Hematopoietic multipotent progenitor cell treated with erythropoietin and hydrocortisone succinate and interleukin-3 and kit ligand, for 8 days (in vitro differentiated cells): ENCODE data around the gene LMBR1.
"Not testable (repeated sequence)": the region's sequence is repeated elsewhere in the genome, so short reads cannot be mapped to it uniquely, and the experiment has no call there.

ENCODE experiments used
- DNase-seq: peaks from one replicate; pipeline ENCODE4 v3.0.0-alpha.2; 2015

Gene LMBR1

GRCh38 chr7:156650042-156650441 is 242.9 kb downstream of the LMBR1 start:
- peak; percentile 37 for DNase-seq

GRCh38 chr7:156647330-156647729 is 245.7 kb downstream of the LMBR1 start:
- not testable (repeated sequence) for DNase-seq

GRCh38 chr7:156642306-156643045 is 250.5 kb downstream of the LMBR1 start:
- DNase-seq, result no peak

GRCh38 chr7:156640949-156641485 is 252.0 kb downstream of the LMBR1 start:
- DNase-seq, result peak; percentile 58

GRCh38 chr7:156640257-156640948 is 252.6 kb downstream of the LMBR1 start, which contains the start of gene RNF32:
Gene RNF32 (plus strand): TSS chr7:156640774. CDS start chr7:156643878, 3,104 bp downstream.
- DNase-seq, result peak; percentile 89

- no peak for DNase-seq
Measured at GRCh38 chr7:156639426-156640256, 253.3 kb downstream of the LMBR1 start.

- peak; percentile 24 for DNase-seq
Measured at GRCh38 chr7:156638443-156639077, 254.4 kb downstream of the LMBR1 start.

GRCh38 chr7:156637093-156637492 is 255.9 kb downstream of the LMBR1 start:
- not testable (repeated sequence) for DNase-seq

- no peak for DNase-seq
Measured at GRCh38 chr7:156635529-156636385, 257.2 kb downstream of the LMBR1 start.

- no peak for DNase-seq
Measured at GRCh38 chr7:156634117-156634516, 258.9 kb downstream of the LMBR1 start.

GRCh38 chr7:156629873-156630272 is 263.1 kb downstream of the LMBR1 start:
- DNase-seq, result no peak

GRCh38 chr7:156628562-156628961 is 264.4 kb downstream of the LMBR1 start:
- DNase-seq, result no peak
